Tibial nerve (tissue), 3 donors: ENCODE results near the gene CDH4.

Experiments
- POLR2A ChIP-seq, 2 donors: fragments of 450-650 bp; IDR thresholded peaks; one replicate each; pipeline ENCODE4 v1.6.1; 2017; ENCODE audit warnings: antibody characterized with exemption in 2 of 2, mild to moderate bottlenecking in 2 of 2, moderate library complexity in 2 of 2
- TF ChIP-seq, protein P1 (sequence below), 5 experiments: fragments of 200-600 bp in 3 of 5; fragments of 450-650 bp in 2 of 5; sonication (generic) in 3 of 5; IDR thresholded peaks; one replicate each; pipeline ENCODE4 v1.5.1; 2016 to 2019; ENCODE audit warnings: antibody characterized with exemption in 5 of 5, mild to moderate bottlenecking in 3 of 5, moderate library complexity in 2 of 5

DNA sequence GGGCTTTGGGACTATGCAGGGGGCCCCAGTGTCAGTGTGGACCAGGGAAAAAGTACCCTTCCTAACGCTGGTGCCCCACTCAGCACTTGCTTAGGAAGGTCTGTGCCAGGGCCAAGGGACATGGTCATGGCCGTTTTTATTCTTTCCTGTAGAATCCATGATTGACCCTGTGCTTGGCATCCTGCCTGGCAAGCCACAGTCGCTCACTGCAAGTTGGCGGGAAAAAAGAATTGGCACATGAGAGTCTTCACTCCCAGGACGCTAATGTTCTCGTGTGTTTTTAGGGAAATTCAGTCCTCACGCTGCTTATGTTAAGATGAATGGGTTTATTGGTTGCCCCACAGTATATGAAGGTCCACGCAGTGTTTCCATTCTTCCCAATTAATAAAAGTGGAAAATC lies 253.4 kb downstream of the CDH4 start:
- TF ChIP-seq, protein P1, sequence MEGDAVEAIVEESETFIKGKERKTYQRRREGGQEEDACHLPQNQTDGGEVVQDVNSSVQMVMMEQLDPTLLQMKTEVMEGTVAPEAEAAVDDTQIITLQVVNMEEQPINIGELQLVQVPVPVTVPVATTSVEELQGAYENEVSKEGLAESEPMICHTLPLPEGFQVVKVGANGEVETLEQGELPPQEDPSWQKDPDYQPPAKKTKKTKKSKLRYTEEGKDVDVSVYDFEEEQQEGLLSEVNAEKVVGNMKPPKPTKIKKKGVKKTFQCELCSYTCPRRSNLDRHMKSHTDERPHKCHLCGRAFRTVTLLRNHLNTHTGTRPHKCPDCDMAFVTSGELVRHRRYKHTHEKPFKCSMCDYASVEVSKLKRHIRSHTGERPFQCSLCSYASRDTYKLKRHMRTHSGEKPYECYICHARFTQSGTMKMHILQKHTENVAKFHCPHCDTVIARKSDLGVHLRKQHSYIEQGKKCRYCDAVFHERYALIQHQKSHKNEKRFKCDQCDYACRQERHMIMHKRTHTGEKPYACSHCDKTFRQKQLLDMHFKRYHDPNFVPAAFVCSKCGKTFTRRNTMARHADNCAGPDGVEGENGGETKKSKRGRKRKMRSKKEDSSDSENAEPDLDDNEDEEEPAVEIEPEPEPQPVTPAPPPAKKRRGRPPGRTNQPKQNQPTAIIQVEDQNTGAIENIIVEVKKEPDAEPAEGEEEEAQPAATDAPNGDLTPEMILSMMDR (IDR thresholded peaks at IDR 0.05) = no peak
- no peak for TF ChIP-seq POLR2A (IDR thresholded peaks at IDR 0.05)
